ENCODE results near the gene PPP2R3C. TPM values are rescaled to one million over a fixed set of nuclear protein-coding genes. Genes with fewer than 3 reads are reported as not detected.

PPP2R3C gene
- total and polyA plus RNA-seq, 4 donors, result 6.9 to 19.4 (median 12.2) TPM

DNA sequence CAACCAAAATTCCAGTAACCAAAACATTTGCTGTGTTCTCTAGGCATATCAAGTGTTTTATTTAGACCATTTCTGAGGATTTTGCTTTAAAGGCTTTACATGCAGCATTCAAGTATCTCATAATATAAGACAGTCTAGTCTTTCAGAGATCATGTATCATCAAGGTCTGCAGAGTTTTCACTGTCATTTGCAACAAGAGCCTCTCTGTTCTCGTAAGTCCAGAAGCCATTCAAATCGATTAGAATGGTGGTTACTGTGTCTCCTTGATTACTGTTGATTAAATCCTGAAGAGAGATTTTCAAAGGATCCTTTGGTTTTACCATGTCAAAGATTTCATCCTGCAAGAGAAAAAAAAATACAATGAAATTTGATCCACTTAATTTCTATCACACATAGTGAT, 36.3 kb downstream of the PPP2R3C start:
- 92% methylated on average over 2 of the region's 2 CpGs for WGBS
- TF ChIP-seq GABPA (IDR thresholded peaks at IDR 0.05 in 1 of 2, conservative IDR thresholded peaks at IDR 0.05 in 1 of 2) (no peak), HNF4G (IDR thresholded peaks at IDR 0.05) (no peak), YY1 (IDR thresholded peaks at IDR 0.05) (no peak), FOXA2 (IDR thresholded peaks at IDR 0.05) (no peak), TAF1 (conservative IDR thresholded peaks at IDR 0.05) (no peak), RXRA (IDR thresholded peaks at IDR 0.05) (no peak), RAD21 (IDR thresholded peaks at IDR 0.05) (no peak), JUND (IDR thresholded peaks at IDR 0.05) (no peak), EGR1 (IDR thresholded peaks at IDR 0.05; ENCODE audit: low read depth in 2 of 2) (no peak), NR2F2 (IDR thresholded peaks at IDR 0.05) (no peak), HNF4A (conservative IDR thresholded peaks at IDR 0.05) (no peak), FOXA1 (IDR thresholded peaks at IDR 0.05) (no peak), SP1 (IDR thresholded peaks at IDR 0.05) (no peak)
- TF ChIP-seq, protein P1, sequence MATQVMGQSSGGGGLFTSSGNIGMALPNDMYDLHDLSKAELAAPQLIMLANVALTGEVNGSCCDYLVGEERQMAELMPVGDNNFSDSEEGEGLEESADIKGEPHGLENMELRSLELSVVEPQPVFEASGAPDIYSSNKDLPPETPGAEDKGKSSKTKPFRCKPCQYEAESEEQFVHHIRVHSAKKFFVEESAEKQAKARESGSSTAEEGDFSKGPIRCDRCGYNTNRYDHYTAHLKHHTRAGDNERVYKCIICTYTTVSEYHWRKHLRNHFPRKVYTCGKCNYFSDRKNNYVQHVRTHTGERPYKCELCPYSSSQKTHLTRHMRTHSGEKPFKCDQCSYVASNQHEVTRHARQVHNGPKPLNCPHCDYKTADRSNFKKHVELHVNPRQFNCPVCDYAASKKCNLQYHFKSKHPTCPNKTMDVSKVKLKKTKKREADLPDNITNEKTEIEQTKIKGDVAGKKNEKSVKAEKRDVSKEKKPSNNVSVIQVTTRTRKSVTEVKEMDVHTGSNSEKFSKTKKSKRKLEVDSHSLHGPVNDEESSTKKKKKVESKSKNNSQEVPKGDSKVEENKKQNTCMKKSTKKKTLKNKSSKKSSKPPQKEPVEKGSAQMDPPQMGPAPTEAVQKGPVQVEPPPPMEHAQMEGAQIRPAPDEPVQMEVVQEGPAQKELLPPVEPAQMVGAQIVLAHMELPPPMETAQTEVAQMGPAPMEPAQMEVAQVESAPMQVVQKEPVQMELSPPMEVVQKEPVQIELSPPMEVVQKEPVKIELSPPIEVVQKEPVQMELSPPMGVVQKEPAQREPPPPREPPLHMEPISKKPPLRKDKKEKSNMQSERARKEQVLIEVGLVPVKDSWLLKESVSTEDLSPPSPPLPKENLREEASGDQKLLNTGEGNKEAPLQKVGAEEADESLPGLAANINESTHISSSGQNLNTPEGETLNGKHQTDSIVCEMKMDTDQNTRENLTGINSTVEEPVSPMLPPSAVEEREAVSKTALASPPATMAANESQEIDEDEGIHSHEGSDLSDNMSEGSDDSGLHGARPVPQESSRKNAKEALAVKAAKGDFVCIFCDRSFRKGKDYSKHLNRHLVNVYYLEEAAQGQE (IDR thresholded peaks at IDR 0.05), result no peak
- TF ChIP-seq, protein P2, sequence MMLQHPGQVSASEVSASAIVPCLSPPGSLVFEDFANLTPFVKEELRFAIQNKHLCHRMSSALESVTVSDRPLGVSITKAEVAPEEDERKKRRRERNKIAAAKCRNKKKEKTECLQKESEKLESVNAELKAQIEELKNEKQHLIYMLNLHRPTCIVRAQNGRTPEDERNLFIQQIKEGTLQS (IDR thresholded peaks at IDR 0.05), result no peak
- TF ChIP-seq, protein P3, sequence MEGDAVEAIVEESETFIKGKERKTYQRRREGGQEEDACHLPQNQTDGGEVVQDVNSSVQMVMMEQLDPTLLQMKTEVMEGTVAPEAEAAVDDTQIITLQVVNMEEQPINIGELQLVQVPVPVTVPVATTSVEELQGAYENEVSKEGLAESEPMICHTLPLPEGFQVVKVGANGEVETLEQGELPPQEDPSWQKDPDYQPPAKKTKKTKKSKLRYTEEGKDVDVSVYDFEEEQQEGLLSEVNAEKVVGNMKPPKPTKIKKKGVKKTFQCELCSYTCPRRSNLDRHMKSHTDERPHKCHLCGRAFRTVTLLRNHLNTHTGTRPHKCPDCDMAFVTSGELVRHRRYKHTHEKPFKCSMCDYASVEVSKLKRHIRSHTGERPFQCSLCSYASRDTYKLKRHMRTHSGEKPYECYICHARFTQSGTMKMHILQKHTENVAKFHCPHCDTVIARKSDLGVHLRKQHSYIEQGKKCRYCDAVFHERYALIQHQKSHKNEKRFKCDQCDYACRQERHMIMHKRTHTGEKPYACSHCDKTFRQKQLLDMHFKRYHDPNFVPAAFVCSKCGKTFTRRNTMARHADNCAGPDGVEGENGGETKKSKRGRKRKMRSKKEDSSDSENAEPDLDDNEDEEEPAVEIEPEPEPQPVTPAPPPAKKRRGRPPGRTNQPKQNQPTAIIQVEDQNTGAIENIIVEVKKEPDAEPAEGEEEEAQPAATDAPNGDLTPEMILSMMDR (IDR thresholded peaks at IDR 0.05; ENCODE audit: low read depth, low read length, missing input control), result no peak
- TF ChIP-seq, protein P4, sequence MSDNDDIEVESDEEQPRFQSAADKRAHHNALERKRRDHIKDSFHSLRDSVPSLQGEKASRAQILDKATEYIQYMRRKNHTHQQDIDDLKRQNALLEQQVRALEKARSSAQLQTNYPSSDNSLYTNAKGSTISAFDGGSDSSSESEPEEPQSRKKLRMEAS (IDR thresholded peaks at IDR 0.05), result no peak
- TF ChIP-seq, protein P5, sequence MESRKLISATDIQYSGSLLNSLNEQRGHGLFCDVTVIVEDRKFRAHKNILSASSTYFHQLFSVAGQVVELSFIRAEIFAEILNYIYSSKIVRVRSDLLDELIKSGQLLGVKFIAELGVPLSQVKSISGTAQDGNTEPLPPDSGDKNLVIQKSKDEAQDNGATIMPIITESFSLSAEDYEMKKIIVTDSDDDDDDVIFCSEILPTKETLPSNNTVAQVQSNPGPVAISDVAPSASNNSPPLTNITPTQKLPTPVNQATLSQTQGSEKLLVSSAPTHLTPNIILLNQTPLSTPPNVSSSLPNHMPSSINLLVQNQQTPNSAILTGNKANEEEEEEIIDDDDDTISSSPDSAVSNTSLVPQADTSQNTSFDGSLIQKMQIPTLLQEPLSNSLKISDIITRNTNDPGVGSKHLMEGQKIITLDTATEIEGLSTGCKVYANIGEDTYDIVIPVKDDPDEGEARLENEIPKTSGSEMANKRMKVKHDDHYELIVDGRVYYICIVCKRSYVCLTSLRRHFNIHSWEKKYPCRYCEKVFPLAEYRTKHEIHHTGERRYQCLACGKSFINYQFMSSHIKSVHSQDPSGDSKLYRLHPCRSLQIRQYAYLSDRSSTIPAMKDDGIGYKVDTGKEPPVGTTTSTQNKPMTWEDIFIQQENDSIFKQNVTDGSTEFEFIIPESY (IDR thresholded peaks at IDR 0.05), result no peak
- no peaks in the 10 kb centered on the region for H3K4me1 ChIP-seq (ENCODE audit: control insufficient read depth in 4 of 4, insufficient read depth in 4 of 4, low read length in 3 of 4)
- H3K27ac ChIP-seq (ENCODE audit: low read depth in 1 of 2, low read length in 2 of 2), result no peak overlapping the region
- H3K9me3 ChIP-seq (ENCODE audit: control insufficient read depth in 4 of 4, low read length in 3 of 4), result no peaks in the 10 kb centered on the region
- H3K4me3 ChIP-seq (ENCODE audit: low read depth in 1 of 3, low read length in 3 of 3), result no peak overlapping the region
- no peak overlapping the region for H3K9ac ChIP-seq (ENCODE audit: low read depth in 1 of 2, low read length in 2 of 2)
- DNase-seq (ENCODE audit: low spot score), result no peak
- peaks cover 5 to 34% (median 18%) of the 10 kb centered on the region in 4 donors for H3K36me3 ChIP-seq (ENCODE audit: control insufficient read depth in 4 of 4, insufficient read depth in 3 of 4, low read depth in 1 of 4, low read length in 3 of 4)
- no peaks in the 10 kb centered on the region for H3K27me3 ChIP-seq (ENCODE audit: control insufficient read depth in 4 of 4, insufficient read depth in 4 of 4, low read length in 3 of 4)
